ENCODE results near the gene PPFIA2. TPM values are rescaled to one million over a fixed set of nuclear protein-coding genes. Genes with fewer than 3 reads are reported as not detected.

Gene PPFIA2
- polyA plus RNA-seq, 3 donors = not detected

DNA sequence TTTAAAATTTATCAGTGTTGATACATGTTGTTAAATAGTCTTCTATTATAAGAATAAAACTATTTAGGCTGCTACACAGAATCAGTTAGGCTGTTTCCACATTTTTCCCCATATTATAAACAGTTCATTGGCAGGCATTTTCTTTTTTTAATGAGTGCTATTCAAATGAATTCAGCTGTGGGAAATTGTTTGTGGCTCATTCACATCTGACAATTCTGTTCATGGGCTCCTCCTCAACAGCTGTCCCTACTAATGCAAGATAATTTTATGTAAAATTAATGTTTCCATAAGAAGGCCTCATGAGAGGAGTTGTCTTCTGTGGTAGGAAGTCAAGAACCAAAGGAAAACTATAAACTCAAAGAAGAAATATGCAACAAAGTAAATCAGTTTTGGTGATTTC, 218.0 kb downstream of the PPFIA2 start:
- Histone ChIP-seq H3K9me3 (replicated peaks in 1 of 2; ENCODE audit: control insufficient read depth in 1 of 2, insufficient read depth in 1 of 2, low read length in 2 of 2) (no peaks in the 10 kb centered on the region), H3K4me3 (replicated peaks in 1 of 3; ENCODE audit: low read depth in 2 of 3, low read length in 3 of 3) (no peak overlapping the region), H3K4me2 (replicated peaks; ENCODE audit: extremely low read depth, low read length, poor library complexity, severe bottlenecking) (no peak overlapping the region), H3K27me3 (ENCODE audit: control insufficient read depth in 2 of 2, insufficient read depth in 2 of 2, low read length in 2 of 2) (no peaks in the 10 kb centered on the region), H3K4me1 (ENCODE audit: control insufficient read depth in 1 of 2, insufficient read depth in 2 of 2, low read length in 2 of 2) (no peaks in the 10 kb centered on the region), H3K36me3 (replicated peaks in 1 of 2; ENCODE audit: control insufficient read depth in 1 of 2, insufficient read depth in 2 of 2, low read length in 2 of 2) (no peaks in the 10 kb centered on the region), H3K27ac (ENCODE audit: low read depth in 1 of 2, low read length in 2 of 2) (no peak overlapping the region), H4K20me1 (ENCODE audit: insufficient read depth, low read length) (no peaks in the 10 kb centered on the region), H3K9ac (ENCODE audit: insufficient read depth, low read length, poor library complexity, severe bottlenecking) (no peak overlapping the region), H3K79me2 (ENCODE audit: insufficient read depth, low read length) (no peaks in the 10 kb centered on the region), H2AFZ (ENCODE audit: insufficient read depth, low read depth, low read length, poor library complexity, severe bottlenecking) (no peak overlapping the region)
- Mint-ChIP-seq H3K27ac (no peak overlapping the region), H3K4me1 (no peaks in the 10 kb centered on the region), H3K36me3 (no peaks in the 10 kb centered on the region), H3K9me3 (peaks cover 0 to 7% (median 0%) of the 10 kb centered on the region in 7 donors), H3K27me3 (ENCODE audit: low read depth in 3 of 3) (peaks cover 0 to 2% (median 0%) of the 10 kb centered on the region in 3 donors), H3K4me3 (no peak overlapping the region)
- TF ChIP-seq, protein P1, sequence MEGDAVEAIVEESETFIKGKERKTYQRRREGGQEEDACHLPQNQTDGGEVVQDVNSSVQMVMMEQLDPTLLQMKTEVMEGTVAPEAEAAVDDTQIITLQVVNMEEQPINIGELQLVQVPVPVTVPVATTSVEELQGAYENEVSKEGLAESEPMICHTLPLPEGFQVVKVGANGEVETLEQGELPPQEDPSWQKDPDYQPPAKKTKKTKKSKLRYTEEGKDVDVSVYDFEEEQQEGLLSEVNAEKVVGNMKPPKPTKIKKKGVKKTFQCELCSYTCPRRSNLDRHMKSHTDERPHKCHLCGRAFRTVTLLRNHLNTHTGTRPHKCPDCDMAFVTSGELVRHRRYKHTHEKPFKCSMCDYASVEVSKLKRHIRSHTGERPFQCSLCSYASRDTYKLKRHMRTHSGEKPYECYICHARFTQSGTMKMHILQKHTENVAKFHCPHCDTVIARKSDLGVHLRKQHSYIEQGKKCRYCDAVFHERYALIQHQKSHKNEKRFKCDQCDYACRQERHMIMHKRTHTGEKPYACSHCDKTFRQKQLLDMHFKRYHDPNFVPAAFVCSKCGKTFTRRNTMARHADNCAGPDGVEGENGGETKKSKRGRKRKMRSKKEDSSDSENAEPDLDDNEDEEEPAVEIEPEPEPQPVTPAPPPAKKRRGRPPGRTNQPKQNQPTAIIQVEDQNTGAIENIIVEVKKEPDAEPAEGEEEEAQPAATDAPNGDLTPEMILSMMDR (IDR thresholded peaks at IDR 0.05) = no peak
- no peak for DNase-seq
- intact Hi-C loops (cut with micrococcal nuclease) = no loop called here

DNA sequence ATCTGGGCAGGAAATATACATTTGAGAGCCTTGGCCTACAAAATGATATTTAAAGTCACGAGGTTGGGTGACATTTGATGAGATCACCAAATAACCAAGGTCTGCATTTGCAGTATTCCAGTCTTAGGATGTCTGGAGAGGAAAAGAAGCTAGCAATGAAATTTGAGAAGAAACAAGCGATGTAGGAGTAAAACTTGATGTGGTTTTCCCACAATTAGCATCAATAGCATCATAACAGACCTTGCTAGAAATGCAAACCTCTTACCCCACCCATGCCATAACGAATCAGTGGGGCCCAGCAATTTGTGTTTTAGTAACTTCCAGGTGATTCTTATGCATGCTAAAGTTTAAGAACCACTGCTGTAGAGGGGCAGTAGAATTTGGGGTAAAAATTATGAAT, 219.9 kb downstream of the PPFIA2 start:
- Histone ChIP-seq H3K79me2 (ENCODE audit: insufficient read depth, low read length) (no peaks in the 10 kb centered on the region), H3K9me3 (replicated peaks in 1 of 2; ENCODE audit: control insufficient read depth in 1 of 2, insufficient read depth in 1 of 2, low read length in 2 of 2) (no peaks in the 10 kb centered on the region), H3K4me2 (replicated peaks; ENCODE audit: extremely low read depth, low read length, poor library complexity, severe bottlenecking) (no peak overlapping the region), H2AFZ (ENCODE audit: insufficient read depth, low read depth, low read length, poor library complexity, severe bottlenecking) (no peak overlapping the region), H3K4me3 (replicated peaks in 1 of 3; ENCODE audit: low read depth in 2 of 3, low read length in 3 of 3) (no peak overlapping the region), H3K36me3 (replicated peaks in 1 of 2; ENCODE audit: control insufficient read depth in 1 of 2, insufficient read depth in 2 of 2, low read length in 2 of 2) (no peaks in the 10 kb centered on the region), H3K27ac (ENCODE audit: low read depth in 1 of 2, low read length in 2 of 2) (no peak overlapping the region), H4K20me1 (ENCODE audit: insufficient read depth, low read length) (no peaks in the 10 kb centered on the region), H3K27me3 (ENCODE audit: control insufficient read depth in 2 of 2, insufficient read depth in 2 of 2, low read length in 2 of 2) (no peaks in the 10 kb centered on the region), H3K4me1 (ENCODE audit: control insufficient read depth in 1 of 2, insufficient read depth in 2 of 2, low read length in 2 of 2) (no peaks in the 10 kb centered on the region), H3K9ac (ENCODE audit: insufficient read depth, low read length, poor library complexity, severe bottlenecking) (no peak overlapping the region)
- Mint-ChIP-seq H3K27ac (no peak overlapping the region), H3K4me1 (no peaks in the 10 kb centered on the region), H3K36me3 (no peaks in the 10 kb centered on the region), H3K9me3 (peaks cover 0 to 7% (median 0%) of the 10 kb centered on the region in 7 donors), H3K27me3 (ENCODE audit: low read depth in 3 of 3) (no peaks in the 10 kb centered on the region), H3K4me3 (no peak overlapping the region)
- intact Hi-C loops (cut with micrococcal nuclease) = no loop called here
- TF ChIP-seq, protein P1 (IDR thresholded peaks at IDR 0.05) = no peak
- DNase-seq = no peak
- 80% methylated on average over 1 of the region's 3 CpGs for WGBS (ENCODE audit: insufficient coverage)

Data from CD14-positive monocyte (primary cell).